GM12892 (cell line): ENCODE results near the gene ZNF511.

Experiments
- DNase-seq: peaks from one replicate; pipeline ENCODE4 v3.0.0; 2011; ENCODE audit not compliant: insufficient read length
- FAIRE-seq: peaks from 2 replicates; lab custom pipeline; 2011; peaks lifted over from hg19 to GRCh38; lab: Jason Lieb, UNC
- POLR2A ChIP-seq: IDR thresholded peaks from 2 replicates; pipeline ENCODE4 v1.6.1; 2011; ENCODE audit warnings: low read depth, low read length, control low read depth
- POLR2AphosphoS5 ChIP-seq: IDR thresholded peaks from 2 replicates; pipeline ENCODE4 v1.6.1; 2011; ENCODE audit warnings: low read depth, low read length, control low read depth
- TAF1 ChIP-seq: IDR thresholded peaks from 2 replicates; pipeline ENCODE4 v1.6.1; 2011; ENCODE audit warnings: low read depth, mild to moderate bottlenecking, control low read depth, low read length, borderline replicate concordance

ZNF511 gene

DNA sequence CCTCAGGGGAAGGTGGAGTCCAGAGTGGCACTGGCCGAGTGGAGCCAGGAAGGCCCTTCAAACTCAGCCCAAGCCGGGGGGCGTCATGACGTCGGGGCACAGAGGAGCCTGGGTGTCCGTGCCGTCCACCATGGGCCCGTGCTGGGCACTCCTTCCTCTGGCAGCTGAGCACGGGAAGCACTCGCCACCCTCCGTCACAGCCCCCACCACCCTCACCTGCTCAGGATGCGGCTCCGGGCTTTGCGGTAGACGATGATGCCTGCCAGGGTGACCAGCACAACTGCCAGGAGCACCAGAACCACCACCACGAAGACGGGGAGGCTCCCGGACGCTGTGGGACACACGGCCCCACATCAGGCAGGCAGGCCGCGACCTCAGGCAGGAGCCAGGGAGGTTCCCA lies 40.2 kb upstream of the ZNF511 start:
- DNase-seq = no peak
- FAIRE-seq = no peak
- no peak for TF ChIP-seq POLR2A
- no peak for TF ChIP-seq TAF1
- TF ChIP-seq POLR2AphosphoS5 = no peak

- FAIRE-seq = no peak
- DNase-seq = no peak
- TF ChIP-seq POLR2AphosphoS5 = no peak
- TF ChIP-seq TAF1 = no peak
- no peak for TF ChIP-seq POLR2A
These were observed 39.3 kb upstream of the ZNF511 start for GRCh38 chr10:133269367-133269766.

- FAIRE-seq (no peak), DNase-seq (no peak)
- TF ChIP-seq POLR2A = no peak
- no peak for TF ChIP-seq POLR2AphosphoS5
- no peak for TF ChIP-seq TAF1
These were observed 38.5 kb upstream of the ZNF511 start for GRCh38 chr10:133270204-133270603.

GRCh38 chr10:133270773-133271297 lies 37.9 kb upstream of the ZNF511 start:
- FAIRE-seq (no peak), DNase-seq (no peak)
- TF ChIP-seq POLR2A (no peak), TAF1 (no peak), POLR2AphosphoS5 (no peak)

DNA sequence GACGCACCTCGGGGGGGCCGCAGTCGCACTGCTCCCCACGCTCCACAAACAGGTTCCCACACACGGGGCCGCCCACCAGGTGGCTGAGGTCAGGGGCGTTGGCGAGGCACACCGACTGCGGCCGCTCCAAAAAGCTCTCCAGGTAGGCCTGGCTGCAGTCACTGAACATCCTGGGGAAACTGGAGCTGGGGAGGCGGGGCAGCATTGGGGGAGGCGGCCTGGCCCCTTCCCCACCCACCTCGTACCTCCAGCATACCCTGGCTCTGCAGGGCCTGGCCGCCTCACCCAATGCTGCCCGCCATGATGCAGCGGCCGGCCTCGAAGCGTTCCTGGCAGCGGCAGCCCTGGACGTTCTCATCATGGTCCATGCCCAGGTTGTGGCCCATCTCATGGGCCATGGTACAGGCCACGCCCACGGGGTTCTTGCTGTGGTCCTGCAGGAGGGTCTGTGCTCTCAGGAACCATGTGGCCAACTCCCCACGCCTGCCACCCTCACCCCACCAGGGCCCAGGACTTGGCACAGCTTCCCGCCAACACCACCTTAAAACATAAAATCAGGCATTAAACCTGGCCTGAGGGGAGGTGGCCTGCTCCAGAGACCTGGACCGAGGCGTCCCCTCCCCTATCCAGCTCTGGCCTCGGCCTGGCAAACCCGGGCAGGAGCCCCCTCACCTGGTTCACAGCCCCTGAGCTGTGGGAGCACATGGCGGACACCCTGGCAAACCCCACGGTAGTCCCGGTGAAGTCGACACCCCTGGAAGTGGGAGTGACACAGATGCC lies 37.0 kb upstream of the ZNF511 start:
- FAIRE-seq = no peak
- TF ChIP-seq TAF1 = no peak
- TF ChIP-seq POLR2AphosphoS5 = no peak
- no peak for TF ChIP-seq POLR2A
- DNase-seq = no peak

DNA sequence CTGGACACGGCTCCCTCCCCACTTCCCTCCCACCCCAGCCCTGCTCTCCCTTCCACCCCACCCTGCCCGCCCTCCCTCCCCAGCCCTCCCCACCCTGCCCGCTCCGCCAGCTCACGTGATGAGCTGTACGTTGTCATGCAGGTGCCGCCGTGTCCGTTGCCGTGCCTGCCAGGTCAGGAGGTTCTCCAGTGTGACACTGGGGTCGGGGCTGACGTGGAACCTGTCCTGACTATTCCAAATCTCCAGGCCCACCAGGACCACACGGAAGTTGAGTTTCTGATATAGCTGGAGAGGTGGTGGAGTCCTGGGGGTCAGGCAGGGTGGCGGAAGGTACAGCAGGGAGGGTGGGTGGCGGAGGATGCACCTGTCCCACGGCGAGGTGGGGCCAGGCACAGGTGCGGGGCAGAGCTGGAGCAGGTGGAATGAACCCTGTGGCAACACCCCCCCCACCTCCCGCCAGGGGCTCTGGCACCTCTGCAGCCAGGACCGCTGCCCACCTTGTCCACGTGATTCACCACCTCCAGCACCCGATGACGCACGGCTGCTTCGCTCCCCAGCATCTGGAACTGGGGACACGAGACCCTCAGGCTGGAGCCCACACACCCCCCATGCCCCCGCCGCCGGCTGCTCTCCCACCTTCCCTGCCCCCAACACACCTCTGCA lies 36.3 kb upstream of the ZNF511 start:
- DNase-seq (no peak), FAIRE-seq (no peak)
- TF ChIP-seq TAF1 = no peak
- TF ChIP-seq POLR2A = no peak
- TF ChIP-seq POLR2AphosphoS5 = no peak

DNA sequence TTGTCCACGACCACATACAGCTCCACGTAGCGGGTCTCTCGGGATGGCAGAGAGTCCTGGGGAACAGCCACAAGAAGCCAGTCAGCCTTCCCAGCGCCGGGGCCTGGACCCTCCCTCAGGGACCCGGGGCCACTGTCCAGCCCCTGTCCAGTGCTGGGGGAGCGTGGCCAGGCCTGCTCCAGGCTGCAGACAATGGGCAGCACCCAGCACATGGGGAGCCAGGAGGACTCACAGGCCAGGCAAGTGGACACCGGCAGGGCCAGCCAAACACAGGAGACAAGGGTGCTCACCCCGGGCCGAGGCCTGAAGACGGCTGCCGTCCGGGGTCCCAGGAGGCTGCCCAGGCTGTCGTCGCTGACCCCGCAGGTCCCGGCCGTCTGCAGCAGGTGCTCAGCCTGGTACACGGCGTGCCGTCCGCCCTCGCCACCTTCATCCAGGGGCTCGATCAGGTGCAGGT lies 35.7 kb upstream of the ZNF511 start:
- no peak for TF ChIP-seq POLR2AphosphoS5
- TF ChIP-seq POLR2A = no peak
- TF ChIP-seq TAF1 = no peak
- DNase-seq = no peak
- FAIRE-seq = no peak

- DNase-seq (no peak), FAIRE-seq (no peak)
- TF ChIP-seq POLR2A = no peak
- TF ChIP-seq POLR2AphosphoS5 = no peak
- no peak for TF ChIP-seq TAF1
These were observed 35.1 kb upstream of the ZNF511 start for GRCh38 chr10:133273534-133274143.

- peak; percentile 39 for TF ChIP-seq POLR2AphosphoS5
- TF ChIP-seq TAF1 = peak; percentile 30; the same call in 1 of the 2 replicates
- TF ChIP-seq POLR2A = peak; percentile 69
- peak; percentile 96 for FAIRE-seq
- DNase-seq = peak; percentile 90
These were observed 33.7 kb upstream of the ZNF511 start for GRCh38 chr10:133274751-133275683.

GRCh38 chr10:133275684-133276092 lies 33.0 kb upstream of the ZNF511 start:
- peak; percentile 94 for FAIRE-seq
- DNase-seq = peak; percentile 64
- TF ChIP-seq POLR2A = no peak
- TF ChIP-seq POLR2AphosphoS5 = no peak; the same call in 1 of the 2 replicates
- TF ChIP-seq TAF1 = no peak
